Breast epithelium (tissue), 3 donors: ENCODE measurements around the gene HSPB2.

Experiments
- POLR2A ChIP-seq: fragments of 450-650 bp; IDR thresholded peaks from one replicate; pipeline ENCODE4 v1.6.1; 2016; ENCODE audit warnings: antibody characterized with exemption, mild to moderate bottlenecking, moderate library complexity
- POLR2AphosphoS5 ChIP-seq, 3 donors: sonication (generic); formaldehyde crosslinking; IDR thresholded peaks; one replicate each; pipeline ENCODE4 v1.6.1; 2017; ENCODE audit warnings: antibody characterized with exemption in 3 of 3

DNA sequence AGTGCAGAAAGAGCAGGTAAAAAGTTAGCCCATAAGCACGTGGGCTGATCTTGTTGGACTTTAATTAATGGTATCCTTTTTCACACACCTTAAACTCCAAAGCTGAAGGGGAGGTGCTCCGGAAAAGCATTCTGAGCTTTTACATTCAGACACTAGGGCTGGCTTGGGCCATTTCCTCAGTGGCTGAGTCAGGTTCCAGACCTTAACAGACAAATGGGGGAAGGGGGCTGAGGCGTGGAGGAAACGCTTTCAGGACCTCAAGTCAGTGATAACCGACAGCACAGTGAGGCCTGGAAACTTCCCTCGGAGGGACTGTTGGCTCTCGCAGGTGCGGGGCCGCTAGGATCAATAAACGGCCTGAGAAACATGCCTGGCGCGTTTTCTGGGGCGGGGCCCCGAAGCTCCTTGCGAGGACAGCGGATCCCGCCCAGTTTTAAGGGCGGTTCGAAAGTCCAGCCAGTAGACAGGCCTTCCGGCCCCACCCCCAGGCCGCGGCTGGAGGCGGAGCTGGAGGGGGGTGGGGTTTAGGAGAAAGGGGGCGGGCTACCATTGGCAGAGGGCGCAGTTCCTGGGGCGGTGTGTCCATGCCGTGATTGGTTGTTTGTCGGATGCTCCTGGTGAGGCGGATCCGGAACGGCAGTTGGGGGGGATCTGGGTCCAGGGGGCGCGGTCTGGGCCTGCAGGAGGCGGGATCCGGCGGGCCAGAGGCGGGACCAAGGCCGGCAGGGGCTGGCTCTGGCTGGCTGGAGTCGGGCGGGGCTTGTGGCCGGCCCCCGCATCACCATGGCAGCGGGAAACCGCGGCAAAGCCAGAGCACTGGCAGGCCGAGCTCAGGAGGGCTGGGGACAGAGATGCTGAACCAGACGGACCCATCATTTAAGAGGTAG lies 14.2 kb downstream of the HSPB2 start:
- TF ChIP-seq POLR2A (peak; percentile 68), POLR2AphosphoS5 (IDR thresholded peaks at IDR 0.05) (peak; percentile 25 to 36 (median 34))
